Neural progenitor cell (in vitro differentiated cells): ENCODE measurements around the gene ZIC3.

Experiments used
- CTCF ChIP-seq: fragments of 200-600 bp; sonication (generic); IDR thresholded peaks from 2 replicates; pipeline ENCODE4 v1.5.1; 2017; ENCODE audit warnings: antibody characterized with exemption, mild to moderate bottlenecking
- EZH2 ChIP-seq: fragments of 200-600 bp; sonication (generic); IDR thresholded peaks from 2 replicates; pipeline ENCODE4 v1.6.1; 2017; ENCODE audit warnings: antibody characterized with exemption, mild to moderate bottlenecking, moderate library complexity
- EZH2phosphoT487 ChIP-seq: fragments of 200-600 bp; sonication (generic); IDR thresholded peaks from 2 replicates; pipeline ENCODE4 v1.6.1; 2017; ENCODE audit warnings: antibody characterized with exemption

GRCh38 chrX:137568741-137569469 lies 3.0 kb downstream of the ZIC3 start:
- TF ChIP-seq CTCF (no peak), EZH2 (no peak), EZH2phosphoT487 (no peak)
